Renal cortex interstitium (tissue), 11 donors: ENCODE measurements around the gene PAX2. TPM values are rescaled to one million over a fixed set of nuclear protein-coding genes. Genes with fewer than 3 reads are reported as not detected.

Source experiments
- DNase-seq, 11 donors: peaks; one replicate each; pipeline ENCODE4 v3.0.0-alpha.2; 2013; ENCODE audit warnings: low read depth in 9 of 11, low spot score in 4 of 11; ENCODE audit errors: extremely low read depth in 1 of 11
- polyA plus RNA-seq, 3 donors: library from polyadenylated mRNA; unstranded; fragments of 120-200 nt; gene quantifications; one replicate each; pipeline ENCODE4 v1.2.1, GENCODE V29; 2013; ENCODE audit not compliant: insufficient read length in 3 of 3

Gene PAX2
- polyA plus RNA-seq, 3 donors: 174 to 255 (median 188) TPM

DNA sequence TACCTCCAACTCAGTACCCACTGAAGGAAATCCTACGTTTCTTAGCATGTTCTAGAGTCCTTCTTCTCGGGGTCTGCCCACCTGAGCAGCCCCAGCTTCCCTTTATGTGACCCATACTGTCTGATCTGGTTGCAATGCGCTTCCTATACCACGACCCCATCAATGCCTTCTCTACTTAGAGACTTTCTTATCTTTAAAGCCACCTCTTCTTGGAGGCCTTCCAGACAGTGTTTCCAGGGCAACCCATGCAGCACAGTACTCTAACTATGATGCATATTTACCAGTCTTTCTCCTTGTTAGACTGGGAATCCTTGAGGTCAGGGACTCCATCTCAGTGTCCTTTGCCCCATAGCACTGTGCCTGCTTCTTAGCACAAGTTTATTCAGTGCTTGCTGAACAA is 112.9 kb downstream of the PAX2 start:
- DNase-seq: no peak

DNA sequence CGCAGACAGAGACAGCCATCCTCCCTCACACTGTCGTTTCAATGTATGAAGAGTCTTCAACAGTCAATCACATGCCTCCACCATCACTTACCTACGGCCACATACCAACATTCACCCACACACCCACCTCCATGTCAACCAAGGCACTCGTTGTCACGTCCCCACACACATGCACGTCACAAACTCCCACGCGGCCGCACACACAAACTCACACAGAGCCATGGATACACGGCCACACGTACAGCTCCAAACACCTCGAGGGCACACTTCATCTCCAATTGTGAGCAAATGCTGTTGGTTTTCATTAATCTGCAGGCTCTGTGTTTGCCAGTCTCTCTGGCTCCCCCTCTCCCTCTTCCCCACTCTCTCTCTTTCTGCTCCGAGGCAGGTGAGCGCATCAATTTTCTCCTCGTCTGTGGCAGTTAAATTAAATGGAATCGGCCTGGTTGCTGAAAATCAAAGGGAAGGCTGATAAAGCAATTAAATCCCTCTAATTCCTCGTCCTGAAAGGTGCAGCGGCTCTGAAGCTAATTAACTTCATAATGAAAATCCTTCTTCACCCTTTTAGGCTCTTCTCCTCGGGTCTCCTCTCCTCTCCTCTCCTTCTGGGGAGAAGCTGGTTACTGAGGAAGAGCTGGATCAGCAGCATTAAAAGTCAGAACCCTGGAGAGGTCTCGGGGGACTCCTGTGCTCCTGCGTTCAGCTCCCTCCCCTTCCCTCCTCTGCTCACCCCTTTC is 113.5 kb downstream of the PAX2 start:
- DNase-seq: no peak

DNA sequence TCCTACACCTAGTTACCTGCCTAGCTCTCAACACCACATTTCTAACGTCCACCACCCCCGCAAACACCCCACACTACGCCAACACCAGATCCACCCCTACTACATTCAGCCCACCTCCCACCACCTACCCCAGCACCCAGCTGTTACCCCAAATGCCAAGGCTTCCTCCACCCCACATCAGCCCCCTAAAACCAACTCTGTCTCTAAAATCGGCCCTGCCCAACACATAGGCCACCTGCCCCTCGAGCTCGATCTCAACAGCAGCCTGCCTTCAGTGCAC is 114.0 kb downstream of the PAX2 start:
- DNase-seq: no peak

DNA sequence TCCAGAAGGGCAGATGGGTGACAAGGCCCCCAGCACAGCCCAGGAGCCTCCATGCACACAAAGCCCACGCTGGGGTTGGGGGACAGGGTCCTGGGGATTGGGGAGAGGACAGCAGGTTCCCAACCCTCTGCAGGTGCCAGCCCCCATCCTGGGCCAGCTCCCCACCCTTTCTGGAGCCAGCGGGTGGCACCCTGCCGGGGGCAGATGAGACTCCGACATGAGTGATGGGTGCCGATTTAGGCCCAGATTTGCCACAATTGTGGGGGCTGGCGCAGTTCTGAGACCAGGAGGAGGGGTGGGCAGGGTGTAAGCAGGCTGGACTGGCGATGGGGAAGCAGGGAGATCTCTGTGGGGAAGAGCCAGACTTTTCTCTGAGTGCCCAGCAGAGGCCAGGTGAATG is 118.1 kb downstream of the PAX2 start:
- DNase-seq: no peak

DNA sequence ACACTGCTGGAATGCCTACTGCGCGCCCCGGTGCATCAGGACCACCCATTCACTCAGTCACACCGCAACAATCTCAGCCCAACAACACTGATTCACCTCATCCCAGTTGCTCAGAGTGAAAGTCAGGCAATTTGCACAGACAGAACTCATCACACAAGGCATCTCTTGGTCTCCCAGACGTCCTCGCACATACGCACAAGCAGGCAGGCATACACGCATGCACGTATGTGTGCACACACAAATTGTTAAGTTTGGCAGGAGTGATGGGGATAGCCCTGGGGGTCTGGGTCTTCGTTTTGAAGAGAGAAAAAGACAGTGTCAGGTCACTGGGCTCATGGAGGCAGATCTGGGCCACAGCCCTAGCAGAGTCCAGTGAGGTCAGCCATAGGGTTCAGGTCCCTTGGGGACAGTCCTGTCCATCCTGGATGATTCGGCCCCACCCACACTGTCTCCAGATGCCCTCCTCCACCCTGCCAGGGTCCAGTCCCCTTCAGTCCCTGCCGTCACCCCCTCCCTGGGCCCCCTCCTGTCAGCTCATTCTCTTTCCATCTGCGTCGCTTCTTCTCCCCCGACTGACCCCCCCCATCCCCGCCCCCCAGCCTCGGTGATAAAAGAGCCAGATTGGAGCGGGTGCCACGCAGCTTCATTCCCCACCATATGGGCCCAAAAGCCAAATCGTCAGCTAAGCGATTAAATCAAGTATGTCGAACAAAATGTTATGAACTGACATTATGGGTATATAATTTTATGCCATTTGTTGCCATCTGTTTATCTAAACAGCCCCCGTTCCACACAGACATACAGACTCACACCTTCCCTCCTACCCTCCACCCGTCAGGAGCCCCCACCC is 118.9 kb downstream of the PAX2 start:
- no peak for DNase-seq

DNA sequence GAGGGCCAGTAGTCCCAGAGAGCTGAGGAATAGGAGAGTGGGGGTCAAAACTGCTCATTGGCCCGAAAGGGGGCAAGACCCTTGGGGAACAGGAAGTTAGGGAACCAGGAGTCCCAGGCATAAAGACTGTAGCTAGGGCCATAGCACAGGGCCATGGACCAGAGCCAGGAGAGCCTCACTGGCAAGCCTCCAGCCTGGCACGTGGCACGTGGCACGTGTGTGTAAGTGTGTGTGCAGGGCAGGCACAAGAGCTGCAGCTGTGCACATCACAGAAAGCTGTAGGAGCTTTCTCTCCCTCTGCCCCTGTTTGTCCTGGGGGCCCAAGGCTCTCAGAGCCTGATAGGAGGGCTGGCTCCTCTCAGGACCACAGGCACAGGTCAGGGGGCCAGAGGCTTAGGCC is 119.6 kb downstream of the PAX2 start:
- no peak for DNase-seq

DNA sequence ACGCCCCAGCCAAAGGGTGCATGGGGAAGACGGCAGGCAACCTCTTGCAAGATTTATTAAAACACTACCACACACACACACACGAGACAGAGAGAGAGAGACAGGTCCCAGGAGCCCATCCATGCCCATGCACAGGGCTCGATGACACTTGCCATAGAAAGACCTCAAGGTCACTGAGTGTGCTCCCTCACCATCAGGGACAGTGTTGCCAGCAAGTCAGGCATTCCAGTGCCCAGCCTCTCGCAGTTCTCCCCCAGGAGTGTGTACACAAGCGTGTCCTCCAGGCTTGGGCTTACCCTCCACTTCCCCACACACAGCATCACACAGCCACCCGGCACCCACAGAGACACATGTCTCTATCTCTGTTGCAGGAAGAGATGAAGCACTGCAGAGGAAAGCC is 120.6 kb downstream of the PAX2 start:
- no peak for DNase-seq

DNA sequence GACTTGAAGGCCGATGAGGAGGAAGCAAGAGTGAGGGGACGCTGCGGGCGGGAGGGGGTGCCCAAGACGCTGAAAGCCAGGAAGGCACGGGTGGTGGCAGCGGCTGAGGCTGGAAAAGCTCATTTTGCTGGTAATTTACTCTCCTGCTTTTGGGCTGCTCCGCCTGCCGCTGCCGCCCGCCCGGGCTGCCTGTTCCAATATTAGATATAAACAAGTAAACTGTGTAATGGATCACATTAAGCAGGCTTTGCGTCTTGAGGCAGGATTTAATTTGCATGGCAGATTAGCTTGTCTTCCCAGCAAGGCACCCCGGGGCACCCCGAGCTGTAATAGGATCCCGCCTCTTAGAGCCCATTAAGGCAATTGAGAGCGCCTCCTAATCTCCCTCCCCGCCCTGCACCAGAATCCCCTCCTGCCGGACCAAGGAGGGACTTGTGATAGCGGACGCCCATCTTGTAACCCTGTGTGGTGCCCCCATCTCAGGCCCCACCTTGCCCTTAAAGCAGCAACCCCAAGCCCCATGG is 121.3 kb downstream of the PAX2 start:
- DNase-seq: no peak

DNA sequence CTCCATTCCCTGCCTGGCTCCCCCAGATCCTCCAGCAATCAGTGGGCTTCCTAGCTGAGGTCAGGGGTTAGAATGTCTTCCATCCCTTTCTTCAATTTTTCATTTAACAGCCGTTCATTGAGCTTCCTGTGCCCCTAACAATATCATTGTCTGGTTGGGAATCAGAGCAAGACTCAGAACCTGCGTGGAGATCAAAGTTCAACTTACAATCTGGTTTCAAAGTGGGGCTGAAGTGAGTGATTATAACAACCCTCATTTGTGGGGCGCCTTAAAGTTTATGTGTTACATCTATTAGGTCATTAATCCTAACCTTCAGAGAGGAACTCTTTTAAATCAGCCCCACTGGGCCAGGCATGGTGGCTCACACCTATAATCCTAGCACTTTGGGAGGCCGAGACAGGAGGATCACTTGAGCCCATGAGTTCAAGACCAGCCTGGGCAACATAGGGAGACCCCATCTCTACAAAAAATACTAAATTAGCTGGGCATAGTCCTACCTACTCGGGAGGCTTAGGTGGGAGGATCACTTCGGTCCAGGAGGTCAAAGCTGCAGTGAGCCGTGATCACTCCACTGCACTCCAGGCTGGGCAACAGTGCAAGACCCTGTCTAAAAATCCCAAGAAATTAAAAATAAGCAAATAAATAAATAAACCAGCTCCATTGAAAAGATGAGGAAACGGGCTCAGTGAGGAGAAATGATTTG is 122.0 kb downstream of the PAX2 start:
- DNase-seq: no peak

DNA sequence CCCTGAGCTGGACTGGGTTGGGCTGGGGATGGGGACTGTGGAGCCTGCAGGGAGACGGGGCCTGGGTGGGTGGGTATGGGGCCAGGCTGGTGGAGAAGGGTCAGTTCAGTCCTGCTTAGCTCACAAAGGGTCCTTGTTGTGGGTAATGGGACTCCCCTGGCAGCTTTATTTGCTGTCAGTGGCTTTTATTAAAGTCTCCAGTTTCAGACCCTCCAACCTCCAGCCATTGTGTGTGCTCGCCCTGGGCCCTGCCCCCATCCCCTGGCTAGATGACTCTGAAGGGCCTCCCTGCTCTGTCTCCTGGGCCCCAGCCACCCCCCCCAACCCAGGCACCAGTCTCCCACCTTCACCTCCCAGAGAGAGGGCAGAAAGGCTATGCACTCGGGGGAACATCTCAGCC is 123.0 kb downstream of the PAX2 start:
- no peak for DNase-seq

DNA sequence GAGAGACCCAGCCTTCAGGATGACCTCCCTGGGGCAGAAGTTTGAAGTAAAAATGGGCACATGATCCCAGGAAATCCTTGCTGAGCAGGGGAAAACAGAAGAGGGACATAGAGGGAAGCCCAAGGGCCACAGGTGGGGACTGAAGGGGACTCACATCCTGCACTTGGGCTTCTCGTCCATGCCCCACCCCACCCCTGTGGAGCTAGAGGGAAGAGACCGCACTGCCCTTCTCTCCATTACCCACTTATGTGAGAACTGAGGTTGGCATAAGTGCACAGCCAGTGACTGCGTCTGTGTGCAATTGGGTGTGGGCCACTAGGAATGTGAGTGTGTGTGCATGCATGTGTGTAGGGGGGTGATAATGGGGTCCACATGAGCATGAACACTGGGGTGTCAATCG is 124.0 kb downstream of the PAX2 start:
- DNase-seq: no peak

DNA sequence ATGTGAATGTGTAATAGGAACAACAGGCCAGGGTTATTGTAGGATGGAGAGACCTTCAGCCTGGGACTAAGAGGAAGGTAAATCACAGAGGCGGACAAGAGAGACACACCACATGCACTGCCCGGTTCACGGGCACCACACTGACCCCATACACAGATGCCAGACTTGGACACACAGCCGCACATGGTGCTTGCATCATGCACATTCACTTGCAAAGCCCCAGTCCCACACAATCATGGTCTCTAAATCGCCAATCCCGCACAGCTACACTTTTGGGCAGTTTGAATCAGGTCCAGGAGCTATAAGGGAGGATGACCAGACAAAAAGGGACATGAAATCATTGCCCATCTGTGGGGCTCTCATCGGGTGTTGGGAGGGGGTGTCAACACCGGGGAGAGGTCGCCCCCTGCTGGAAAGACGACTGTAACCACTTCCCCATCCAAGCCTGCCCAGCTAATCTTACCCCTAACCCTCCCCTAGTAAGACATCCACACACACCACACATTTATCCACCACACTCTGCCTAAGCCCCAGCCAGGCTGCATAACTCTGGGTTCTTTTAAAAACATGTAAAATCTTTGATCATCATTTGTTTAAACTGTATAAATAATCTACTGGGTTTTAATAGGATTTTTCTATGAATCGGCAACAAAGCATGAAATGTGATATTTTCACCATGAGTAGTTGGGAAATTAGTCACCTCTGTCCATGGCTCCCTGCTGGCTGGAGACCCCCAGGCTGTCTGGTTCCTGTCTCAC is 126.8 kb downstream of the PAX2 start:
- peak in 1 of 11 donors; percentile 51 for DNase-seq

DNA sequence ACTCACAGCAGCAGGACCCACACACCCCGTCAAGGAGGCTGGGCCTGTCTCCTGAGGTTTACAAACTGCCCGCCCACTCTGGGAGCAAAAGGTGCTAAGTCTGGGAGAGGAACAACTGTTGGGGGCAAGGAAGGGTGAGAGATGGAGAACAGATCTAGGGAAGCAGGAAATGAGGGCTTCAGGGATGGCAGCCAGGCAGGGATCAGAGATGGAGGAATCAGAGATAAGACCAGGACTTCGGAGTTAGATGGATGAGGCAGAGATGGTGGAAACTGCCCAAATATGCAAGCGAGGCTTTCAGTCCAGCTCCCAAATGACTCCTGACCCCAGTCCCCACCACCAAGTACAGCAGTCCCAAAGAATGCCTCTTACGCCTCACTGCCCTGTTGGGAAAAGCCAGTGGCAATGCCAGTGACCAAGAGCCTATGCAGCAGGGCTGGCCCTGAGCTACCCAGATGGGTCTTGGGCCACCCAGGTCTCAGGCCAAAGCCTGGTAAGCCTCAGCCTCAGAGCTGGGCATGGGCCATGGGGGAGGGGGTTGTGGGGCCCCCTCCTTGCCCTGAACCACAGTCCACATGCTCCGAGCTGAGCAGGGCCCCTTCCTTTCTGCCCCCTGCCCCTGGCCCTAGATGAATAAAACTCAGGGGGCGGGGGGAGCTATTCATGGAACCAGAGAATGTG is 127.9 kb downstream of the PAX2 start:
- no peak for DNase-seq

DNA sequence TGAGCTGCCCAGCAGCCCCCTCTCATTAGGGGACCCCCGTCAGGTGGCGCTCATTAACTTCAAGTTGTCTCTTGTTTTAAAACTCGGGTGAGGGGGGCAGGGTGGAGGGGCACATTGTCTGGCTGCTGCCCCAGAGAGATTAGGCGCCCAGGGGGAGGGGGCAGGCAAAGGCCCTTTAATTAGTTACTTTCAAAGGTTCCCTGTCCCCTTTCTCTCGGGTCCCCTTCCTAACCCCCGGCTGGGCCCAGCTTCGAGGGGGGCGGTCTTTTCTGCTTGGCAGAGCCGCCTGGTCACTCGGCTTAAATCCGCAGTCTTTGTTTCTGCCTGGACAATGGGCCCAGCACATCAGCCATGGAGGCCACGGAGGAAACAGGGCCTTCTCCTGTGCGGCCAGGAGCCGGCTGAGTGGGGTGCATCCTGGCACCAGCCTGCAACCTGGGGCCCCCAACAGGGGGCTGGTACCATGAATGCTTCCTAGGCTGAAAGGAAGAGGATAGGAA is 128.5 kb downstream of the PAX2 start:
- DNase-seq: no peak

DNA sequence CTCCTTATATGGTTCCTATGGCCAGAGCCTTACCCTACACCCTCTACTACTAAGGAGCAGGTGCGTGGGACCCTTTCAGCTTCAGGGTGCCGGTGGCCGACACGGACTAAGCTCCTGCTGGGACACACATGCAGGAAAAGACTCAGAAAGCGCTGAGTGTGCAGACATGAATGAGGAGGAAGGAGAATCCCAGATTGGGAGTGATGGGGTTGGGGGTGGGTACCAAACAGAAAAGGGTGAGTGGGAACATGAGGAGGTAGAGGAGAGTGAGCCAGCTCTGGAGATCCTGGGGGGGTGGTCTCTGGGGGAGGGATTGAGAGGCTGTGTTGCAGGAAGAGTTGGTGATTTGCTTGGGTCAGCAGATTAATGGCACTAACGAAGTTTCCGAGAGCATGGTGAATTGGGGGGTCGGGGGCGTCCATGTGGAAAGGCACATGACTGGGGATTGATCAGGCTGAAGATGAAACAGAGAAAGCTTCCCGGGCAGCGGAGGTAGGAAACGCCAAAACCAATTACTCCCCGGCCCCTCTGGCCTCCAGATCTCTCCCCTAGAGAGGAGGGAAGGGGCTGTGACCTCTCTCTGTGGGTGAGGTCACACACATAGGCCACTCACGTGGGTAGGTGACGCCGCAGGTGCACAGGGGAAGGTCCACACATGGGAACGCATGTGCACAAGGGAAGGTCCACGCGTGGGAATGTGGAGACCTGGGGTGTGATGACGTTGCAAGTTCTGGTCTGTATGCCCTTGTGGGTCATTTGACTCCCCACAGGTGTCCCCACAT is 129.5 kb downstream of the PAX2 start:
- no peak for DNase-seq

DNA sequence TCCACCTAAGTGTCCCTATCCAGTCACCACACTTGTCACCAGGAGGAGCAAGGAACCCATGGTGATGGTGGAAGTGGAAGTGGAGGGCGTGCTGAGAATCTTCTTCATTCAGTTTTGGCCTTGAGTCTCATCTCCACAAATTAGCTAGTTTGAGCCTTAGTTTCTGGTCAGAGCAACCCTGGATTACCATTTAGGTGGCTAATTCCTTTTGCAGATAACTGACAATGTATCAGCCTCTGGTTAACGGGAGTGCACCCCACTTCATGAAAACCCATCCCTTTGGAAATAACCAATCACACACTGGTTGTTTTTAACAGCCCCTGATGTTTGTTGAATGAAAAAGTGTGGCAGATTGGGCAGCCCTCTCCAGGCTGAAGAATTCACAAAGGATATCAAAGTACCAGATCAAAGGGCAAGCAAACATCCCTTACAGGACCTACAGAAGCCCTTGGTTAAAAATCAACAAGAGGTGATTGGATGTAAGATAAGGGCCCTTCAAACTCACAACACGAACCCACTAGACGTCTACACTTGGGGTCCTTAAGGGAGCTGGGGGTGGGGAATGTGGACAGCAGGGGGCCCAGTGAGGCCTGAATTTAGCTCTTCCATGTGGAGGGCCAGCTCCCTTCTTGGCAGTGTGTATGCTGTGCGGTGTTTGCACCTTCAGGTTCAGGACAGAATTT is 130.2 kb downstream of the PAX2 start:
- no peak for DNase-seq
